ENCODE data around the gene SSC4D. TPM values are rescaled to one million over a fixed set of nuclear protein-coding genes. Genes with fewer than 3 reads are reported as not detected.
"Not testable (repeated sequence)": the region's sequence is repeated elsewhere in the genome, so short reads cannot be mapped to it uniquely, and the experiment has no call there.

SSC4D gene
- total RNA-seq, 2 experiments from 2014 or later: 0.47 TPM; not detected in 1

- Mint-ChIP-seq H3K27ac (no peak overlapping the region), H3K4me1 (ENCODE audit: low read depth) (peaks cover 27% of the 10 kb centered on the region), H3K36me3 (ENCODE audit: low read depth) (no peaks in the 10 kb centered on the region), H3K27me3 (ENCODE audit: low read depth) (peaks cover 3% of the 10 kb centered on the region), H3K4me3 (no peak overlapping the region), H3K9me3 (ENCODE audit: insufficient read depth) (no peaks in the 10 kb centered on the region)
- ChIA-PET POLR2A (interaction anchor here (1.5 kb wide), 1 partner anchor 77 kb away, joined by 4 read pairs; no protein-coding TSS in a partner anchor), CTCF (no interaction called here)
- no peak for ATAC-seq
- no peak for DNase-seq
Observed at GRCh38 chr7:76394957-76395356, 14.5 kb downstream of the SSC4D start.

DNA sequence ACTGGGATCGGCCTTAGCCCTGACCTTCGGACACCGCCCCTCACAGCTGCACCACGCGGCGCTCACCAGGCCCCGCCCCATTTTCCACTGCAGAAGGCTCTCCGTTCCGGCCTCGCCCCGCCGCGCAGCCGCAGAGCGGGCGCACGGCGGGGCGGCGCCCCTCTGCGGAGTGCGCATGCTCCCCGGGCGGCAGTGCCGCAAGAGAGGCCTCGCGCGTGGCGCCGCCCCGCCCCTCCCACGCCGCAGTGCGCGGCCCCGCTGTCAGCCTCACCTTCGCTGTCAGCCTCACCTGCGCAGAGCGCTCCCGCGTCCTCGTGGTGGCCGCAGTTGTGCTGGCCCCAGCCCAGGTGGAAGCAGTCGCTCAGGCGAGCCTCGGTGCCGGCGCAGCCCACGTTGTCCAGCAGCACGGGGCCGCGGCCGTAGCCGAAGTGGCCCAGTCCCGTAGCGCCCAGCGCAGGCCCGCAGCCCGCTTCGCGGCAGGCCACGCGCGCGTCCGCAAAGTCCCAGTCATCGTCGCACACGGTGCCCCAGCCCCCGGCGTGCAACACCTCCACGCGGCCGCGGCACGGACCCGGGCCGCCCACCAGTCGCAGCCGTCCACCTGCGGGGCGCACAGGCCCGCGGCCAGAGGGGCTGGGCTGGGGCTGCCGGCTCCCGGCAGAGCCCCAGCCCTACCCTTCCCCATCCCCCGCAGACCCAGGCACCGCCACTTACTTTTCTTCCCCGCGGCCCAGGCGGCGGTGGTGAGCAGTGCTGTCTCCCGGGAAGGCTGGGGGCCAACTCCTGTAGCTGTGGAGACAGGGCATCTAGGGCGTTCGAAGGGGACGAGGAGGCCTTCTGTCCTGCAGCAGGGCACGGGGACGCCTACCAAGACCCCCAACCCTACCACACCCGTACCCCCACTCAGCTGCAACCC lies 16.1 kb downstream of the SSC4D start:
- peak overlapping the region; percentile 83 for H3K4me3 Mint-ChIP-seq
- H3K36me3 Mint-ChIP-seq (ENCODE audit: low read depth): no peaks in the 10 kb centered on the region
- peaks cover 3% of the 10 kb centered on the region for H3K27me3 Mint-ChIP-seq (ENCODE audit: low read depth)
- DNase-seq: peak; percentile 92
- peak overlapping the region; percentile 99 for H3K27ac Mint-ChIP-seq
- H3K4me1 Mint-ChIP-seq (ENCODE audit: low read depth): peaks cover 30% of the 10 kb centered on the region
- ATAC-seq: peak; percentile 84
- ChIA-PET CTCF (interaction anchor here (0.6 to 1.5 kb wide), 3 partner anchors 15 to 34 kb away, joined by 3 read pairs; partner anchors contain the start of gene YWHAG), POLR2A (interaction anchor here (1.5 kb wide), 2 partner anchors 35 to 75 kb away, joined by 4 to 6 read pairs; partner anchors contain the start of gene YWHAG)
- H3K9me3 Mint-ChIP-seq (ENCODE audit: insufficient read depth): no peaks in the 10 kb centered on the region

- Mint-ChIP-seq H3K4me3 (peak overlapping the region; percentile 83), H3K36me3 (ENCODE audit: low read depth) (no peaks in the 10 kb centered on the region), H3K4me1 (ENCODE audit: low read depth) (peaks cover 26% of the 10 kb centered on the region), H3K27me3 (ENCODE audit: low read depth) (peaks cover 3% of the 10 kb centered on the region), H3K27ac (peak overlapping the region; percentile 99), H3K9me3 (ENCODE audit: insufficient read depth) (no peaks in the 10 kb centered on the region)
- POLR2A ChIA-PET: interaction anchor here (1.5 kb wide), 1 partner anchor 34 kb away, joined by 6 read pairs; the partner anchor contains the start of gene YWHAG
- CTCF ChIA-PET: interaction anchor here (0.8 to 1.5 kb wide), 2 partner anchors 14 to 34 kb away, joined by 3 read pairs; partner anchors contain the start of gene YWHAG
- DNase-seq (no peak), ATAC-seq (peak; percentile 8)
Observed at GRCh38 chr7:76392531-76393115, 16.9 kb downstream of the SSC4D start.

- Mint-ChIP-seq H3K4me1 (ENCODE audit: low read depth) (peaks cover 17% of the 10 kb centered on the region), H3K4me3 (no peak overlapping the region), H3K36me3 (ENCODE audit: low read depth) (no peaks in the 10 kb centered on the region), H3K27ac (no peak overlapping the region), H3K9me3 (ENCODE audit: insufficient read depth) (no peaks in the 10 kb centered on the region), H3K27me3 (ENCODE audit: low read depth) (peaks cover 3% of the 10 kb centered on the region)
- DNase-seq: no peak
- ATAC-seq: no peak
- POLR2A ChIA-PET: no interaction called here
- CTCF ChIA-PET: no interaction called here
Observed at GRCh38 chr7:76390092-76390491, 19.4 kb downstream of the SSC4D start.

- H3K4me3 Mint-ChIP-seq, POLR2A ChIA-PET: not testable (repeated sequence)
- H3K4me1 Mint-ChIP-seq (ENCODE audit: low read depth): peaks cover 11% of the 10 kb centered on the region
Observed at GRCh38 chr7:76387789-76388188, 21.7 kb downstream of the SSC4D start.

DNA sequence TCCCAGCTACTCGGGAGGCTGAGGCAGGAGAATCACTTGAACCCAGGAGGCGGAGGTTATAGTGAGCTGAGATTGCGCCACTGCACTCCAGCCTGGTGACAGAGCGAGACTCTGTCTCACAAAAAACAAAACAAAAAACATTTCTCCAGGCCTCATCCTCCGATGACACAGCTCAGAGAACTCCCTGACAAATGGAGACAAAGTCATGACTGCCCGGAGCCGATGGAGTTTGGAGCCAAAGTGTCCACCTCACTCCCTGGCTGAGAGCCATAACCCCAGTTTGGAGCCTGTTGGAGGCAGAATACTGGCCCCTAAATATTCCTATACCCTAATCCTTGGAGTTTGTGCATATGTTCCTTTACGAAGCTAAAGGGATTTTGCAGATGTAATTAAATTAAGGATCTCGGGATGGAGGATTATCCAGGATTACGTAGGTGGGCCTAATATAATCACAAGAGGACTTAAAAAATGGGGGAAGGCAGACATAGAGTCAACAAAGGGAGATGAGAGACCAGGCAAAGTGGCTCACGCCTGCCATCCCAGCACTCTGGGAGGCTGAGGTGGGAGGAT lies 22.7 kb downstream of the SSC4D start:
- ATAC-seq (no peak), DNase-seq (no peak)
- Mint-ChIP-seq H3K9me3 (ENCODE audit: insufficient read depth) (no peaks in the 10 kb centered on the region), H3K36me3 (ENCODE audit: low read depth) (no peaks in the 10 kb centered on the region), H3K4me3 (no peak overlapping the region), H3K27ac (no peak overlapping the region), H3K4me1 (ENCODE audit: low read depth) (peaks cover 3% of the 10 kb centered on the region), H3K27me3 (ENCODE audit: low read depth) (no peaks in the 10 kb centered on the region)
- CTCF ChIA-PET: no interaction called here
- POLR2A ChIA-PET: no interaction called here

More at GRCh38 chr7:76387789-76388188, 21.7 kb downstream of the SSC4D start:
- H3K27me3 Mint-ChIP-seq (ENCODE audit: low read depth); CTCF ChIA-PET; H3K27ac Mint-ChIP-seq; H3K9me3 Mint-ChIP-seq (ENCODE audit: insufficient read depth); ATAC-seq; DNase-seq; H3K36me3 Mint-ChIP-seq (ENCODE audit: low read depth): not testable (repeated sequence)

DNA sequence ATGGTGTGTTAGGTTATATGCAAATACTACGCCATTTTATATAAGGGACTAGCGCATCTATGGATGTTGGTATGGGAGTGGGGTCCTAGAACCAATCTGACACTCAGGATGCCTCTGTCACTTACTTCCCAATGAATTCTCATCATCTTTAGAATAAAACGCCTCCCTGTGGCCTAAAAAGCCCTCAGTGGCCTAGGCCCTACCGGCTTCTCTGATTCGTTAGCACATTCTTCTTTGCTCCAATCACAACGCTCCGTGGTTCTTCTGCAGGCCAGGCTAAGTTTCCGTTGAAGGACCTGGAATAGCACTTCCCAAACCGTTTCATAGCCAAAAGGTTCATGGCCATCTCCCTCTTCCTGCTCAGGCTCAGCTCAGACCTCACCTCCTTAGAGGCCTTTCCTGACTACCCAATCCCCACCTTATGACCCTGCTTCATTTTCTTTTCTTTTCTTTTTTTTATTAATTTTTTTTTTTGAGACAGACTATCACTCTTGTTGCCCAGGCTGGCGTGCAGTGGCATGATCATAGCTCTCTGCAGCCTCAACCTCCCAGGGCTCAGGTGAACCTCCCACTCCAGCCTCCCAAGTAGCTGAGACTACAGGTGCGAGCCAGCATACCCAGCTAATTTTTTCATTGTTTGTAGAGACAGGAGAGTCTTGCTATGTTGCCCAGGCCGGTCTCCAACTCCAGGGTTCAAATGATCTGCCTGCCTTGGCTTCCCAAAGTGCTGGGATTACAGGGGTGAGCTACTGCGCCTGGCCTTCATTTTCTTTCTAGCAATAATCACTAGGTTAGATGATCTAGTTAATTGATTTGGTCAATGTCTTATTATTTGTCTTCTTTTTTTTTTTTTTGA lies 26.2 kb downstream of the SSC4D start:
- ChIA-PET POLR2A (interaction anchor here (0.7 to 1.1 kb wide), 2 partner anchors 24 to 59 kb away, joined by 3 to 4 read pairs; partner anchors contain the start of gene YWHAG), CTCF (interaction anchor here (0.9 kb wide), 1 partner anchor 19 kb away, joined by 3 read pairs; no protein-coding TSS in a partner anchor)

GRCh38 chr7:76381814-76382213 lies 27.7 kb downstream of the SSC4D start:
- ATAC-seq (no peak), DNase-seq (no peak)
- Mint-ChIP-seq H3K4me1 (ENCODE audit: low read depth) (peaks cover 6% of the 10 kb centered on the region), H3K36me3 (ENCODE audit: low read depth) (no peaks in the 10 kb centered on the region), H3K27ac (no peak overlapping the region), H3K9me3 (ENCODE audit: insufficient read depth) (no peaks in the 10 kb centered on the region), H3K27me3 (ENCODE audit: low read depth) (peaks cover 4% of the 10 kb centered on the region), H3K4me3 (no peak overlapping the region)
- ChIA-PET POLR2A (no interaction called here), CTCF (no interaction called here)

More for the DNA sequence above, 26.2 kb downstream of the SSC4D start:
- DNase-seq (no peak), ATAC-seq (no peak)
- H3K36me3 Mint-ChIP-seq (ENCODE audit: low read depth): no peaks in the 10 kb centered on the region
- H3K27me3 Mint-ChIP-seq (ENCODE audit: low read depth): no peaks in the 10 kb centered on the region
- no peaks in the 10 kb centered on the region for H3K9me3 Mint-ChIP-seq (ENCODE audit: insufficient read depth)
- H3K4me3 Mint-ChIP-seq: no peak overlapping the region
- no peak overlapping the region for H3K27ac Mint-ChIP-seq
- peaks cover 3% of the 10 kb centered on the region for H3K4me1 Mint-ChIP-seq (ENCODE audit: low read depth)

DNA sequence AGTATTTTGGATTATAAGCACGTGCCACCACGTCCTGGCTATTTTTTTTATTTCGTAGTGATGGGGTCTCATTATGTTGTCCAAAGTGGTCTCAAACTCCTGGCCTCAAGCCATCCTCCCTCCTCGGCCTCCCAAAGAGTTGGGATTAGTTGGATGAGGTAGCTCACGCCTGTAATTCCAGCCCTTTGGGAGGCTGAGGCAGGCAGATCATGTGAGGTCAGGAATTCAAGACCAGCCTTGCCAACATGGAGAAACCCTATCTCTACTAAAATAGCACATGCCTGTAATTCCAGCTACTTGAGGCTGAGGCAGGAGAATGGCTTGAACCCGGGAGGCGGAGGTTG lies 28.9 kb downstream of the SSC4D start:
- POLR2A ChIA-PET: no interaction called here
- H3K27ac Mint-ChIP-seq: peak overlapping the region; percentile 11
- CTCF ChIA-PET: interaction anchor here (1.0 kb wide), 1 partner anchor 22 kb away, joined by 5 read pairs; the partner anchor contains the start of gene YWHAG
- no peaks in the 10 kb centered on the region for H3K36me3 Mint-ChIP-seq (ENCODE audit: low read depth)
- peaks cover 6% of the 10 kb centered on the region for H3K27me3 Mint-ChIP-seq (ENCODE audit: low read depth)
- H3K4me3 Mint-ChIP-seq: peak overlapping the region; percentile 72
- H3K9me3 Mint-ChIP-seq (ENCODE audit: insufficient read depth): no peaks in the 10 kb centered on the region
- DNase-seq (no peak), ATAC-seq (no peak)
- peaks cover 6% of the 10 kb centered on the region for H3K4me1 Mint-ChIP-seq (ENCODE audit: low read depth)

GRCh38 chr7:76377186-76377918 lies 32.1 kb downstream of the SSC4D start:
- no peaks in the 10 kb centered on the region for H3K36me3 Mint-ChIP-seq (ENCODE audit: low read depth)
- H3K27ac Mint-ChIP-seq: no peak overlapping the region
- POLR2A ChIA-PET: no interaction called here
- ATAC-seq (no peak), DNase-seq (no peak)
- CTCF ChIA-PET: no interaction called here
- H3K9me3 Mint-ChIP-seq (ENCODE audit: insufficient read depth): no peaks in the 10 kb centered on the region
- no peak overlapping the region for H3K4me3 Mint-ChIP-seq
- H3K4me1 Mint-ChIP-seq (ENCODE audit: low read depth): peaks cover 6% of the 10 kb centered on the region
- peaks cover 13% of the 10 kb centered on the region for H3K27me3 Mint-ChIP-seq (ENCODE audit: low read depth)

- Mint-ChIP-seq H3K4me1 (ENCODE audit: low read depth) (peaks cover 6% of the 10 kb centered on the region), H3K27me3 (ENCODE audit: low read depth) (peaks cover 17% of the 10 kb centered on the region), H3K36me3 (ENCODE audit: low read depth) (no peaks in the 10 kb centered on the region), H3K27ac (no peak overlapping the region), H3K9me3 (ENCODE audit: insufficient read depth) (no peaks in the 10 kb centered on the region), H3K4me3 (no peak overlapping the region)
- ATAC-seq (no peak), DNase-seq (no peak)
- ChIA-PET CTCF (interaction anchor here (0.7 kb wide), 1 partner anchor 84 kb away, joined by 3 read pairs; no protein-coding TSS in a partner anchor), POLR2A (no interaction called here)
Observed at GRCh38 chr7:76375251-76375650, 34.2 kb downstream of the SSC4D start.

All from activated CD8-positive, alpha-beta T cell treated with anti-CD3 and anti-CD28 coated beads, Interleukin-2, amount 10 ng/mL, durations not matched to agents 7 days and 5 days (primary cell).